ENCODE measurements around the gene NT5C.

DNA sequence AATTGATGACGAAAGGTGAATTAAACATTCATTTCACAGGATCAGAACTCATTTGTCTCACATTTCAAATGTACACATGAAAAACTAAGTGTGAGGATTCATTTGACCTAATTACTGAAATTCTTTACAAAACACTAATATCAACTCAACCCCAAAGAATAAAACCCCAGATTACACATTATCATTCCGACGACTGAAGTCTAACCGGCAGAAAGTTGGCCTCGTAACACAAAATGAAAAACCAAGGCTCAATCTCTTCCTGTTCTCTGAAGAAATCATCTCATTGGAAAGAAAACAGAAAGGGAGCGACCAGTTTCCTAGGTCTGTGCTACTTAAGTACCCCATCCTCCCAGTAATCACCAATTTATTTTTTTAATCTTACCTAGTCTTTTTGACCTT, 21.0 kb upstream of the NT5C start:
- TF ChIP-seq, protein P1, sequence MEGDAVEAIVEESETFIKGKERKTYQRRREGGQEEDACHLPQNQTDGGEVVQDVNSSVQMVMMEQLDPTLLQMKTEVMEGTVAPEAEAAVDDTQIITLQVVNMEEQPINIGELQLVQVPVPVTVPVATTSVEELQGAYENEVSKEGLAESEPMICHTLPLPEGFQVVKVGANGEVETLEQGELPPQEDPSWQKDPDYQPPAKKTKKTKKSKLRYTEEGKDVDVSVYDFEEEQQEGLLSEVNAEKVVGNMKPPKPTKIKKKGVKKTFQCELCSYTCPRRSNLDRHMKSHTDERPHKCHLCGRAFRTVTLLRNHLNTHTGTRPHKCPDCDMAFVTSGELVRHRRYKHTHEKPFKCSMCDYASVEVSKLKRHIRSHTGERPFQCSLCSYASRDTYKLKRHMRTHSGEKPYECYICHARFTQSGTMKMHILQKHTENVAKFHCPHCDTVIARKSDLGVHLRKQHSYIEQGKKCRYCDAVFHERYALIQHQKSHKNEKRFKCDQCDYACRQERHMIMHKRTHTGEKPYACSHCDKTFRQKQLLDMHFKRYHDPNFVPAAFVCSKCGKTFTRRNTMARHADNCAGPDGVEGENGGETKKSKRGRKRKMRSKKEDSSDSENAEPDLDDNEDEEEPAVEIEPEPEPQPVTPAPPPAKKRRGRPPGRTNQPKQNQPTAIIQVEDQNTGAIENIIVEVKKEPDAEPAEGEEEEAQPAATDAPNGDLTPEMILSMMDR (IDR thresholded peaks at IDR 0.05; ENCODE audit: low read length) = no peak
- TF ChIP-seq EZH2 (optimal IDR thresholded peaks at IDR 0.05; ENCODE audit: low read depth, low read length) (no peak), EZH2phosphoT487 (IDR thresholded peaks at IDR 0.05; ENCODE audit: low read length) (no peak)

All from MM.1S (cell line).